ENCODE data around the gene PLCH1.

DNA sequence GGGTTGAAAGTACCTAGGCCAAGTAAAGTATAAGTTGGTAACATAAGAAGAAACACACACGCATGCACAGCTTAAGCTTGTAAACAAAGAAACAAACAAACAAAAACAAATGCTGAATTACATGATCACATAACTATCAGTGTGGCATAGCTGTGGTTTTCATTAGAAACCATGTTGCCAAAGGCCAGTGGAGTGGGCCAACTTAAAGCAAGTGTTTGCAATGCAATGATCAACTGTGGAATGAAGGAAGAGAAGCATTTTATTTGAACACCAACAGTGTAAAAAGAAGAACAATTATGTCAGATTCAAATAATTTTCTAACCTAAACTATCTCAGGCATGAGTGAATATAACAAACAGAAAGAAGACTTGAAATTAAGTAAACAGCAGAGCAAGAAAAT, 252.0 kb downstream of the PLCH1 start:
- TF ChIP-seq POLR2AphosphoS5 (IDR thresholded peaks at IDR 0.05; ENCODE audit: borderline replicate concordance, low read depth, low read length) (no peak), EZH2 (IDR thresholded peaks at IDR 0.05) (no peak), FOXP2 (optimal IDR thresholded peaks at IDR 0.05; ENCODE audit: control extremely low read depth, extremely low read length, insufficient read depth) (no peak)
